Stomach (tissue), 19 donors: ENCODE data around the gene BLCAP. TPM values are rescaled to one million over a fixed set of nuclear protein-coding genes. Genes with fewer than 3 reads are reported as not detected.
"Not testable (repeated sequence)": the region's sequence is repeated elsewhere in the genome, so short reads cannot be mapped to it uniquely, and the experiment has no call there.

ENCODE experiments used
- DNase-seq, 2 donors: peaks; one replicate each; pipeline versions ENCODE4 v3.0.0 to v3.0.0-alpha.2; 2013 to 2019
- H3K27ac ChIP-seq, 5 donors: fragments of 200-600 bp in 4 of 5; sonication (generic) in 4 of 5; one replicate each; pipeline ENCODE4 v1.5.1; 2013 to 2019; ENCODE audit warnings: mild to moderate bottlenecking in 1 of 5, moderate library complexity in 1 of 5
- H3K27me3 ChIP-seq, 3 donors: fragments of 200-600 bp; sonication (generic); one replicate each; pipeline ENCODE4 v1.5.1; 2017 to 2019; ENCODE audit warnings: mixed run types in 1 of 3
- H3K36me3 ChIP-seq, 4 donors: fragments of 200-600 bp; sonication (generic); 1 replicate in 3 of 4; 2 replicates in 1 of 4; pipeline ENCODE4 v1.5.1; 2016 to 2019
- H3K4me1 ChIP-seq, 4 donors: fragments of 200-600 bp; sonication (generic); one replicate each; pipeline ENCODE4 v1.5.1; 2016 to 2019
- H3K4me3 ChIP-seq, 4 donors: fragments of 200-600 bp; sonication (generic) in 3 of 4; one replicate each; pipeline ENCODE4 v1.5.1; 2016 to 2019; ENCODE audit warnings: mild to moderate bottlenecking in 1 of 4
- H3K9me3 ChIP-seq, 4 donors: fragments of 200-600 bp; sonication (generic); one replicate each; pipeline ENCODE4 v1.5.1; 2016 to 2019
- CTCF ChIP-seq, 7 experiments: fragments of 450-650 bp in 4 of 7; fragments of 200-600 bp in 3 of 7; sonication (generic) in 3 of 7; IDR thresholded peaks; one replicate each; pipeline ENCODE4 v1.5.1; 2016 to 2019; ENCODE audit warnings: antibody characterized with exemption in 7 of 7, control low read depth in 2 of 7, mild to moderate bottlenecking in 1 of 7
- EP300 ChIP-seq: sonication (generic); formaldehyde crosslinking; IDR thresholded peaks from one replicate; pipeline ENCODE4 v1.6.1; 2017; ENCODE audit warnings: antibody characterized with exemption
- POLR2A ChIP-seq, 4 donors: fragments of 450-650 bp; IDR thresholded peaks; one replicate each; pipeline ENCODE4 v1.6.1; 2016; ENCODE audit warnings: antibody characterized with exemption in 4 of 4, control low read depth in 2 of 4, mild to moderate bottlenecking in 1 of 4, moderate library complexity in 1 of 4
- POLR2AphosphoS5 ChIP-seq, 3 donors: sonication (generic); formaldehyde crosslinking; IDR thresholded peaks; one replicate each; pipeline ENCODE4 v1.6.1; 2016; ENCODE audit warnings: antibody characterized with exemption in 3 of 3
- WGBS, 5 donors: extraction: QIAGEN DNeasy Blood & Tissue Kit in 3 of 5; methylation state at CpG; one replicate each; pipeline versions ENCODE4 v1.1.5 to v1.1.7; 2013 to 2018; 5-methylcytosine and 5-hydroxymethylcytosine counted together
- intact Hi-C: fragments of 100-400 bp; cut with DNase I; formaldehyde crosslinking; loops from one replicate; pipeline ENCODE4 v1.15.1; 2023; ENCODE audit warnings: low total_unique reads
- long read RNA-seq, 10 donors: transcript quantifications; one replicate each; lab custom pipeline, GENCODE V29; 2026
- polyA plus RNA-seq, 3 donors: library from polyadenylated mRNA; stranded (reverse); fragments of 200-250 nt; gene quantifications; one replicate each; pipeline ENCODE4 v1.2.3, GENCODE V29; 2013
- total RNA-seq, 5 donors: library from RNA; depleted of rRNA; stranded (reverse); fragments of >200 nt; gene quantifications; one replicate each; pipeline versions ENCODE4 v1.1.0 to v1.2.3, GENCODE V29; 2014 to 2016
- donor health status: healthy with polysubstance abuse.
- donor health status: Bipolar disorder and iron deficiency.
- donor health status: healthy.

BLCAP gene
- total RNA-seq, result 10 to 100 TPM; 12.5 to 84.4 (median 56.5) TPM
- polyA plus RNA-seq, result 10 to 100 TPM; 28.7 to 64.6 (median 33.0) TPM
- long read RNA-seq, donor 1, transcript BLCAP-215 (2 exons, 2,017 nt), result major isoform, 9 of 70 reads
- long read RNA-seq, donor 1, partial matches to known transcripts, result 41 of 70 reads
- long read RNA-seq, donor 1, other reads (novel, unspliced or antisense), result 18 of 70 reads
- long read RNA-seq, donor 2, full-length matches to known transcripts, result 40 of 173 reads
- long read RNA-seq, donor 2, partial matches to known transcripts, result 113 of 173 reads
- long read RNA-seq, donor 2, other reads (novel, unspliced or antisense), result 20 of 173 reads
- long read RNA-seq, donor 3, full-length matches to known transcripts, result 7 of 7 reads
- long read RNA-seq, donor 3, partial matches to known transcripts, result 0 of 7 reads
- long read RNA-seq, donor 3, other reads (novel, unspliced or antisense), result 0 of 7 reads
- long read RNA-seq, donor 4, full-length matches to known transcripts, result 5 of 5 reads
- long read RNA-seq, donor 4, partial matches to known transcripts, result 0 of 5 reads
- long read RNA-seq, donor 4, other reads (novel, unspliced or antisense), result 0 of 5 reads
- long read RNA-seq, donor 5, full-length matches to known transcripts, result 21 of 21 reads
- long read RNA-seq, donor 5, partial matches to known transcripts, result 0 of 21 reads
- long read RNA-seq, donor 5, other reads (novel, unspliced or antisense), result 0 of 21 reads
- long read RNA-seq, donor 6, full-length matches to known transcripts, result 66 of 210 reads
- long read RNA-seq, donor 6, partial matches to known transcripts, result 0 of 210 reads
- long read RNA-seq, donor 6, other reads (novel, unspliced or antisense), result 144 of 210 reads
- long read RNA-seq, donor 7, full-length matches to known transcripts, result 19 of 19 reads
- long read RNA-seq, donor 7, partial matches to known transcripts, result 0 of 19 reads
- long read RNA-seq, donor 7, other reads (novel, unspliced or antisense), result 0 of 19 reads
- long read RNA-seq, donor 8, full-length matches to known transcripts, result 27 of 27 reads
- long read RNA-seq, donor 8, partial matches to known transcripts, result 0 of 27 reads
- long read RNA-seq, donor 8, other reads (novel, unspliced or antisense), result 0 of 27 reads
- long read RNA-seq, donor 9, full-length matches to known transcripts, result 27 of 27 reads
- long read RNA-seq, donor 9, partial matches to known transcripts, result 0 of 27 reads
- long read RNA-seq, donor 9, other reads (novel, unspliced or antisense), result 0 of 27 reads
- long read RNA-seq, donor 10, full-length matches to known transcripts, result 17 of 17 reads
- long read RNA-seq, donor 10, partial matches to known transcripts, result 0 of 17 reads
- long read RNA-seq, donor 10, other reads (novel, unspliced or antisense), result 0 of 17 reads

- TF ChIP-seq CTCF (IDR thresholded peaks at IDR 0.05) (no peak), POLR2AphosphoS5 (IDR thresholded peaks at IDR 0.05) (peak; percentile 48 to 95 (median 95)), EP300 (no peak), POLR2A (IDR thresholded peaks at IDR 0.05) (peak in 2 of 4 donors; percentile 25 to 45)
- intact Hi-C loops, result loop anchor here (5.0 to 10.0 kb wide), 2 partner anchors 123 to 326 kb away; no protein-coding TSS in a partner anchor
- peak within 1 kb of the TSS; percentile 94 to 97 (median 96) for H3K27ac ChIP-seq
- DNase-seq, result peak; percentile 91 to 96
- WGBS, 5 donors, result 0 to 1% (median 0%) methylated on average over 38 to 62 of the region's 62 CpGs
- H3K36me3 ChIP-seq, result peaks cover 0 to 2% (median 0%) of the 10 kb centered on the region in 4 donors
- H3K27me3 ChIP-seq, result no peaks in the 10 kb centered on the region
- H3K4me3 ChIP-seq, result peak within 1 kb of the TSS; percentile 88 to 99 (median 96)
- H3K4me1 ChIP-seq, result peaks cover 28 to 49% (median 46%) of the 10 kb centered on the region in 4 donors
- H3K9me3 ChIP-seq, result no peaks in the 10 kb centered on the region
These were observed at the start of gene BLCAP for GRCh38 chr20:37527638-37528445. TSS of gene BLCAP (minus strand) at chr20:37527876. CDS start at chr20:37519174, 8,702 bp downstream.

DNA sequence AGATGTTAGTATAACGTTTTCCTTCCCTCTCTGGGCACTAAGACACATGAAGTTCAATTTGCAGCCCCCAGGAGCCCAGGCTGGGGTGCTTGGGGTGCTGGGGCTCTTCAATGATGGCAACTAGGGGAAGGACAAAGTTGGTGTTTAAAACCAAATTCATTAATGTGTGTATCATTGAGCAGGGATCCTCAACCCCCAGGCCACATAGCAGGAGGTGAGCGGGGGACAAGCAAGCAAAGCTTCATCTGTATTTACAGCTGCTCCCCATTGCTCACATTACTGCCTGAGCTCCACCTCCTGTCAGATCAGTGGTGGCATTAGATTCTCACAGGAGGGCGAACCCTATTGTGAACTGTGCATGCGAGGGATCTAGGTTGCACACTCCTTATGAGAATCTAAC is 49.8 kb upstream of the BLCAP start:
- DNase-seq, H3K4me1 ChIP-seq, intact Hi-C loops, H3K27ac ChIP-seq, H3K4me3 ChIP-seq, H3K9me3 ChIP-seq, H3K36me3 ChIP-seq: not testable (repeated sequence)
- WGBS, 5 donors, result 72 to 81% (median 79%) methylated on average over 4 of the region's 4 CpGs
- H3K27me3 ChIP-seq, result peaks cover 0 to 63% (median 5%) of the 10 kb centered on the region in 3 donors

DNA sequence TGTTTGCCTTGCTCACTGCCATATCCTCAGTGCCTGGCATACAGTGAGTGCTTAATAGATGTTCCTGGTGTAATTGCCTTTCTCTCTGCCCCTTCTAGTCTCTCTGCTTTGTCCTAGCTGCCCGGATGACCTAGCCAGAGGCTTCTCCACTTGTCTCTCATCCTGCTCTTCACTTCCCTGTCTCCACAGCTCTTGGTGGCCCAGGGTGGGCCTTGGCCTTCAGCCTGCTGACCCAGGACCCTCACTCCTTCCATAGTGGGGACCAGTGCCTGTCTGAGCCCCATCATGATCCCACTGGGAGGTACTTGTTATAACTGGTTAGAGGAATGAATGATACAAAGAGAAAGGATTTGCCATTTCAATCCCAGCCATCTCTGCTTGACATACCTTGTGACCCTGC is 49.2 kb upstream of the BLCAP start:
- H3K4me3 ChIP-seq, result no peak overlapping the region
- DNase-seq, result no peak
- H3K4me1 ChIP-seq, result no peaks in the 10 kb centered on the region
- intact Hi-C loops, result no loop called here
- TF ChIP-seq EP300 (no peak), POLR2AphosphoS5 (IDR thresholded peaks at IDR 0.05) (no peak), POLR2A (IDR thresholded peaks at IDR 0.05) (no peak), CTCF (IDR thresholded peaks at IDR 0.05) (no peak)
- no peak overlapping the region for H3K27ac ChIP-seq
- H3K36me3 ChIP-seq, result no peaks in the 10 kb centered on the region
- 60 to 82% (median 77%) methylated on average over 1 of the region's 1 CpG for WGBS, 5 donors
- H3K27me3 ChIP-seq, result peaks cover 0 to 59% (median 5%) of the 10 kb centered on the region in 3 donors
- no peaks in the 10 kb centered on the region for H3K9me3 ChIP-seq

DNA sequence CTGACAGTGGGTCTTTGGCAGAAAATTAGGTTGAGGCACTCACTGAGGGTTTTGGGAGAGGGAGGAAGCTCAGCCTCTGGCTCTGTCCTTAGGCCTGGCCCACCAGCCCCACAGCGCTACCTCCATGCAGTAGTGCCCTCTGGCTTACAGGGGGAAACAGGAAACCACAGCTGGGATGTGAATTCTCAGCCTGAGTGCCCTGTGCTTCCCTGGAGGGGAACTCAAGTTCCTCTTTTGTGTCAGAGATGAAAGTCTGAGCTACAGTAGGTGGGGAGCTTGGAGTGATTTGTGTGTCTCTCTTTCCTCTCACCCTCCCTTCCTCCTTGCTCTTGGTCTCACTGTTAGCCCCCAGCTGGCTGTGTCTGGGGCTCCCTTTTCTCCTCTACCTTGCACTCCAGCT is 48.2 kb upstream of the BLCAP start:
- no peak overlapping the region for H3K4me3 ChIP-seq
- H3K36me3 ChIP-seq, result no peaks in the 10 kb centered on the region
- no peaks in the 10 kb centered on the region for H3K4me1 ChIP-seq
- peaks cover 0 to 54% (median 7%) of the 10 kb centered on the region in 3 donors for H3K27me3 ChIP-seq
- no peaks in the 10 kb centered on the region for H3K9me3 ChIP-seq
- 10 to 33% (median 28%) methylated on average over 1 of the region's 1 CpG for WGBS, 5 donors
- TF ChIP-seq POLR2A (IDR thresholded peaks at IDR 0.05) (no peak), POLR2AphosphoS5 (IDR thresholded peaks at IDR 0.05) (no peak), CTCF (IDR thresholded peaks at IDR 0.05) (no peak), EP300 (no peak)
- intact Hi-C loops, result no loop called here
- H3K27ac ChIP-seq, result no peak overlapping the region
- DNase-seq, result no peak
